HEK293 (cell line): ENCODE measurements around the gene ABCG1.

ENCODE experiments used
- CTCF ChIA-PET: fragments of 350-600 bp; formaldehyde crosslinking; extraction: SDS; loops from one replicate; lab custom pipeline; 2021; ENCODE audit warnings: antibody characterized with exemption; lab: Yijun Ruan, JAX
- POLR2A ChIA-PET: fragments of 300-600 bp; formaldehyde crosslinking; extraction: SDS; loops from one replicate; lab custom pipeline; 2020; ENCODE audit warnings: antibody characterized with exemption, inconsistent platforms; lab: Yijun Ruan, JAX
- H3K27ac ChIP-seq: fragments of 200-500 bp; sonication (Bioruptor generic); 2 replicates; pipeline ENCODE4 v1.5.1; 2014; ENCODE audit warnings: low read depth, low read length, control low read depth, inconsistent platforms; ENCODE audit errors: extremely low read depth
- H3K36me3 ChIP-seq, 2 experiments: fragments of 200-500 bp in 1 of 2; sonication (Bioruptor generic) in 1 of 2; 1 replicate in 1 of 2; 2 replicates in 1 of 2; pipeline ENCODE4 v1.5.1; 2014 to 2017; ENCODE audit warnings: inconsistent platforms in 2 of 2, low read length in 2 of 2; ENCODE audit not compliant: control insufficient read depth in 2 of 2, insufficient read depth in 1 of 2
- H3K4me1 ChIP-seq: fragments of 200-500 bp; sonication (Bioruptor generic); 2 replicates; pipeline ENCODE4 v1.5.1; 2014; ENCODE audit warnings: mild to moderate bottlenecking, low read length, inconsistent platforms; ENCODE audit not compliant: control insufficient read depth, insufficient read depth
- H3K4me3 ChIP-seq: 2 replicates; pipeline ENCODE4 v1.5.1; 2011; ENCODE audit warnings: low read depth, mild to moderate bottlenecking, control low read depth, low read length, moderate library complexity
- H3K9me3 ChIP-seq: fragments of 200-500 bp; sonication (Bioruptor generic); 2 replicates; pipeline ENCODE4 v1.5.1; 2014; ENCODE audit warnings: low read depth, low read length, inconsistent platforms; ENCODE audit not compliant: control insufficient read depth, insufficient read depth
- BCL11B ChIP-seq: fragments of 450-650 bp; formaldehyde crosslinking; IDR thresholded peaks from 2 replicates; pipeline ENCODE4 v1.5.1; 2016; ENCODE audit warnings: low read depth, missing biosample characterization, missing genetic modification characterization
- GLIS1 ChIP-seq: fragments of 450-650 bp; formaldehyde crosslinking; IDR thresholded peaks from 2 replicates; pipeline ENCODE4 v1.5.1; 2016; ENCODE audit warnings: missing biosample characterization, missing genetic modification characterization
- PRDM6 ChIP-seq: fragments of 450-650 bp; formaldehyde crosslinking; IDR thresholded peaks from 2 replicates; pipeline ENCODE4 v1.5.1; 2017; ENCODE audit warnings: missing biosample characterization, missing genetic modification characterization
- ZBTB17 ChIP-seq: fragments of 450-650 bp; formaldehyde crosslinking; IDR thresholded peaks from 2 replicates; pipeline ENCODE4 v1.5.1; 2016; ENCODE audit warnings: missing biosample characterization, missing genetic modification characterization
- ZBTB48 ChIP-seq: fragments of 450-650 bp; formaldehyde crosslinking; IDR thresholded peaks from 2 replicates; pipeline ENCODE4 v1.5.1; 2016; ENCODE audit warnings: missing biosample characterization, missing genetic modification characterization
- ZBTB49 ChIP-seq: fragments of 450-650 bp; formaldehyde crosslinking; IDR thresholded peaks from 2 replicates; pipeline ENCODE4 v1.5.1; 2016; ENCODE audit warnings: missing biosample characterization, missing genetic modification characterization, low read depth
- ZNF10 ChIP-seq: fragments of 450-650 bp; formaldehyde crosslinking; IDR thresholded peaks from 2 replicates; pipeline ENCODE4 v1.5.1; 2017; ENCODE audit warnings: missing biosample characterization, missing genetic modification characterization
- ZNF16 ChIP-seq: fragments of 450-650 bp; formaldehyde crosslinking; IDR thresholded peaks from 2 replicates; pipeline ENCODE4 v1.5.1; 2016; ENCODE audit warnings: low read depth, missing biosample characterization, missing genetic modification characterization
- ZNF19 ChIP-seq: fragments of 450-650 bp; formaldehyde crosslinking; IDR thresholded peaks from 2 replicates; pipeline ENCODE4; 2016; ENCODE audit warnings: missing biosample characterization, missing genetic modification characterization, low read depth
- ZNF239 ChIP-seq: fragments of 450-650 bp; formaldehyde crosslinking; IDR thresholded peaks from 2 replicates; pipeline ENCODE4 v1.5.1; 2016; ENCODE audit warnings: missing biosample characterization, missing genetic modification characterization
- ZNF266 ChIP-seq: fragments of 450-650 bp; formaldehyde crosslinking; IDR thresholded peaks from 2 replicates; pipeline ENCODE4 v1.5.1; 2016; ENCODE audit warnings: missing biosample characterization, missing genetic modification characterization, low read depth
- ZNF362 ChIP-seq: fragments of 450-650 bp; formaldehyde crosslinking; IDR thresholded peaks from 2 replicates; pipeline ENCODE4 v1.5.1; 2016; ENCODE audit warnings: missing biosample characterization, missing genetic modification characterization
- ZNF394 ChIP-seq: fragments of 450-650 bp; formaldehyde crosslinking; IDR thresholded peaks from 2 replicates; pipeline ENCODE4 v1.5.1; 2016; ENCODE audit warnings: missing biosample characterization, missing genetic modification characterization, mild to moderate bottlenecking, moderate library complexity, borderline replicate concordance
- ZNF449 ChIP-seq: fragments of 450-650 bp; formaldehyde crosslinking; IDR thresholded peaks from 2 replicates; pipeline ENCODE4 v1.5.1; 2017; ENCODE audit warnings: missing biosample characterization, mild to moderate bottlenecking, missing genetic modification characterization, moderate library complexity
- ZNF548 ChIP-seq: fragments of 450-650 bp; formaldehyde crosslinking; IDR thresholded peaks from 2 replicates; pipeline ENCODE4 v1.5.1; 2016; ENCODE audit warnings: missing biosample characterization, missing genetic modification characterization
- ZNF571 ChIP-seq: fragments of 450-650 bp; formaldehyde crosslinking; IDR thresholded peaks from 2 replicates; pipeline ENCODE4 v1.5.0; 2017; ENCODE audit warnings: missing biosample characterization, missing genetic modification characterization
- ZNF624 ChIP-seq: fragments of 450-650 bp; formaldehyde crosslinking; IDR thresholded peaks from 2 replicates; pipeline ENCODE4 v1.5.1; 2017; ENCODE audit warnings: missing biosample characterization, missing genetic modification characterization
- ZNF626 ChIP-seq: fragments of 450-650 bp; sonication (Bioruptor Pico); formaldehyde crosslinking; IDR thresholded peaks from 2 replicates; pipeline ENCODE4 v1.5.1; 2018; ENCODE audit warnings: missing biosample characterization, missing genetic modification characterization, inconsistent platforms
- ZNF664 ChIP-seq: fragments of 450-650 bp; formaldehyde crosslinking; IDR thresholded peaks from 2 replicates; pipeline ENCODE4 v1.5.1; 2016; ENCODE audit warnings: missing biosample characterization, missing genetic modification characterization
- ZNF677 ChIP-seq: fragments of 450-650 bp; IDR thresholded peaks from 2 replicates; pipeline ENCODE4 v1.5.0; 2018; ENCODE audit warnings: missing biosample characterization, mild to moderate bottlenecking, missing genetic modification characterization, moderate library complexity

ABCG1 gene

GRCh38 chr21:42222821-42223390, 4.0 kb downstream of the ABCG1 start:
- Histone ChIP-seq H3K4me1 (peaks cover 4% of the 10 kb centered on the region; the same call in 1 of the 2 replicates), H3K27ac (no peak overlapping the region), H3K4me3 (no peak overlapping the region), H3K9me3 (no peaks in the 10 kb centered on the region), H3K36me3 (no peaks in the 10 kb centered on the region)
- ChIA-PET POLR2A (no interaction called here), CTCF (no interaction called here)
- no peak for TF ChIP-seq ZNF16 (tag by site-specific recombination)
- no peak for TF ChIP-seq ZNF10 (tag by site-specific recombination)
- peak; percentile 48 for TF ChIP-seq GLIS1 (tag by site-specific recombination)
- TF ChIP-seq ZNF394 (tag by site-specific recombination), result no peak
- no peak for TF ChIP-seq ZNF626 (tag by site-specific recombination)
- TF ChIP-seq ZNF548 (tag by site-specific recombination), result no peak
- no peak for TF ChIP-seq ZNF664 (tag by site-specific recombination)

GRCh38 chr21:42223826-42224575, 5.1 kb downstream of the ABCG1 start:
- Histone ChIP-seq H3K27ac (no peak overlapping the region), H3K4me3 (no peak overlapping the region)
- TF ChIP-seq ZNF362 (tag by site-specific recombination) (no peak), ZNF449 (tag by site-specific recombination) (no peak)
- TF ChIP-seq, all 188 proteins: peak for 0
- ChIA-PET CTCF (interaction anchor here (1.0 to 3.1 kb wide), 3 partner anchors 9 to 35 kb away, joined by 3 to 15 read pairs (median 3); no protein-coding TSS in a partner anchor), POLR2A (no interaction called here)
- peaks cover 4% of the 10 kb centered on the region; the same call in 1 of the 2 replicates for H3K4me1 ChIP-seq
- H3K36me3 ChIP-seq, result no peaks in the 10 kb centered on the region
- H3K9me3 ChIP-seq, result no peaks in the 10 kb centered on the region

- Histone ChIP-seq H3K9me3 (no peaks in the 10 kb centered on the region), H3K36me3 (no peaks in the 10 kb centered on the region), H3K4me1 (peaks cover 4% of the 10 kb centered on the region; the same call in 1 of the 2 replicates), H3K4me3 (no peak overlapping the region), H3K27ac (no peak overlapping the region)
- POLR2A ChIA-PET, result interaction anchor here (0.5 kb wide), 1 partner anchor 14 kb away, joined by 5 read pairs; no protein-coding TSS in a partner anchor
- CTCF ChIA-PET, result interaction anchor here (0.6 to 3.1 kb wide), 3 partner anchors 10 to 160 kb away, joined by 3 to 15 read pairs (median 4); no protein-coding TSS in a partner anchor
- TF ChIP-seq ZNF677 (tag by site-specific recombination) (no peak), ZBTB48 (tag by site-specific recombination) (no peak), ZBTB49 (tag by site-specific recombination) (no peak), BCL11B (tag by site-specific recombination) (no peak), ZNF571 (tag by site-specific recombination) (no peak), ZNF239 (tag by site-specific recombination) (no peak), ZNF626 (tag by site-specific recombination) (no peak), PRDM6 (peak; percentile 92), ZNF266 (tag by site-specific recombination) (no peak), ZNF19 (no peak), ZNF624 (no peak), ZBTB17 (tag by site-specific recombination) (0 out of 2 replicates have a peak, but pooled peaks have one; percentile 40), ZNF362 (tag by site-specific recombination) (0 out of 2 replicates have a peak, but pooled peaks have one; percentile 7)
These were observed 6.1 kb downstream of the ABCG1 start for GRCh38 chr21:42225042-42225441.
